NCI-H1417 (cell line): ENCODE data around the gene FRAT1.
A peak's percentile ranks its signal among the peaks of the same experiment; 100 is the strongest.
"Not testable (repeated sequence)": the region's sequence is repeated elsewhere in the genome, so short reads cannot be mapped to it uniquely, and the experiment has no call there.

Experiments
- DNase-seq, 3 experiments: peaks; one replicate each; lab custom pipeline; 2025; lab: John Stamatoyannopoulos, UW

The FRAT1 gene

GRCh38 chr10:97334370-97335175 is 15.5 kb downstream of the FRAT1 start, which contains the start of gene FRAT2:
FRAT2 (minus strand) TSS chr10:97334729; CDS start chr10:97334572, 157 bp downstream.
- peak; percentile 71 to 92 (median 88) for DNase-seq

DNA sequence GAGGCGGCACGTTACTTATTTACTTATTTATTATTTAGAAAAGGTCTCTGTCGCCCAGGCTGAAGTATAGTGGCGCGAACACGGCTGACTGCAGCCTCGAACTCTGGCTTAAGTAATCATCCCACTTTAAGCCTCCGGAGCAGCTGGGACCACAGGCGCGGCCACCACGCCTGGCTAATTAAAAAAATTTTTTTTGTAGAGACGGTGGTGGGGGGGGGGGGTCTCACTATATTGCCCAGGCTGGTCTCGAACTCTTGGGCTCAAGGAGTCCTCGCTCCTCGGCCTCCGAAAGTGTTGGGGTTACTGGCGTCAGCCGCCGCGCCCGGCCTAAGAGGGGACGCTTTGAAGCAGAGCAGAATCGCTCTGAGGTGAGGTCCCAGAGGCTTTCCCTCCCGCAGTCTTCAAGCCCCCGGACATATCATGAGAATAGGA is 16.1 kb downstream of the FRAT1 start:
- no peak for DNase-seq

DNA sequence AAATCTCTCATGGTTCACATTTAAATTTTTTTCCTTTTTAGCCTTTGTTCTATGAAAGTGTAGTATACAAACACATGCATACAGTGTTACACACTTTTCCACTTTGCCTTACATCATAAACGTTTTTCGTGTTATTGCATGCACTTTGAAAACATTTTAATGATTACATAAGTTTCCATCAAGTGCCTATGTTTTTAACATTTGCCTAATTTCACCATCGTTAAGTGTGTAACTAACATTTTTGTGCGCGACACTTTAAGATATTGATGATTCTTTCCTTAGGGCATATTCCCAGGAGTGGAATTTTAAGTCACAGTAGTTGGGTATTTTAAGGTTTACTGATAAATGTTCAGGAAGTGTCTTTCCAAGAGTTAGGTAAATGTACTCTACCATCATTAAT is 16.9 kb downstream of the FRAT1 start:
- DNase-seq, result peak in 1 of 3 experiments; percentile 5

DNA sequence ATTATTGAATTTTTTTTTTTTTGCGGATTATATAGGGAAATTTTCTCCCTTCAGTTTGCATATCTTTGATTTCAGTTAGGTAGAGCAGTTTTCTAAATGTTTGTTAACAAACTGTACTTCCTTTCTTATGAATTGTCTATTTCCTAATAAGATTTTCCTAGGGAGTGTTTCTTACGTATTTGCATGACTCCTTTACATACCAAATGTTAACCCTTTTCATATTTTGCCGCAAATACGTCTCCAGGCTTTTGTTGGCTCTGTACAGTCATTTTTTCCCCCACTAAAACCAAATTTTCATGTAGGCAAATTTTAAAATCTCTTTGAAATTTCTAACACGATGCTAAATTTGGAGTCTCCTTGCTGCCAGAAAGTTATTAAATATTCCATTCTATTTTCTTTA is 17.4 kb downstream of the FRAT1 start:
- DNase-seq, result peak in 1 of 3 experiments; percentile 27

DNA sequence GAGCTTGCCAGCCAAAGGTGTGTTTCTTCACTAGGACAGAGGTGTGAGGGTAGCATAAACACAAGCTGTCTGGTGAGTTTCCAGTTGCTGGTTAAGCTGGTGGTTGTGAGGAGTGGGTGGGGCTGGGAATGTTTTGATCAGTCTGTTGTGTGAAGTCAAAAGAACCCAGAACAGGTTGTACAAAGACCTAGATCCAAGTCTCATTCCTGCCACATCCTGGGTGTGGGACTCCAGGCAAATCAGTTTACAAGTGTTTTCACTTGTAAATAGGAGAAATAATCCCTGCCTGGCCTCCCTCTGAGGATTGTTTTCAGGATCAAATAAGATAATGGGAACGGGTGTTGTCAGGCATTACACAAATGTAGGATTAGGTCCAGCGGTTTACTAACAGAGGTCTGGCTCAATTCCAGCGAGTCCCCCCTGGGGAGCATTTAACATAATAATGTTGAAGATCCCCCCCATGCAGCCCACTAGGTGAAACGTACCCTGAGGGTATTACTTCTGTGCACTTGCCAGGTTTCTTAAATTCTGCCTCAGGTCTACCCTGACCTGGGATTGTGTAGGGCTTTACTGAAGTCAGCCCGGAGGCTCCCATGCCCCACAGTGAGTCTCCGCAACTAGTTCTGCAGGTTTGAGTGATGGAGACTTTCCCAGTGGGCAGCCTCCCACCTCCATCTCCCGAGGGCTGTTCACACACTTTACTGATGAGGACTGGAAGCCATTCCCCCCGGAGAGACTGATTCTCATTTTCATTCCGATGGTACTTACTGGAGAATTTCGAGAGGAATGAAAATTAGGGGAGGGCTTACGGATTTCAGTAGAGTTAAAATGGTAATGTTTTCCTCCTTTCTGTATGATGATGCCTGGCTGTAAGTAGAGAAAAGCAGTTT is 18.1 kb downstream of the FRAT1 start:
- DNase-seq, result peak in 2 of 3 experiments; percentile 55 to 81

GRCh38 chr10:97338041-97338440 is 19.0 kb downstream of the FRAT1 start:
- DNase-seq, result no peak

- no peak for DNase-seq
Observed at GRCh38 chr10:97341416-97341815, 22.3 kb downstream of the FRAT1 start.

DNA sequence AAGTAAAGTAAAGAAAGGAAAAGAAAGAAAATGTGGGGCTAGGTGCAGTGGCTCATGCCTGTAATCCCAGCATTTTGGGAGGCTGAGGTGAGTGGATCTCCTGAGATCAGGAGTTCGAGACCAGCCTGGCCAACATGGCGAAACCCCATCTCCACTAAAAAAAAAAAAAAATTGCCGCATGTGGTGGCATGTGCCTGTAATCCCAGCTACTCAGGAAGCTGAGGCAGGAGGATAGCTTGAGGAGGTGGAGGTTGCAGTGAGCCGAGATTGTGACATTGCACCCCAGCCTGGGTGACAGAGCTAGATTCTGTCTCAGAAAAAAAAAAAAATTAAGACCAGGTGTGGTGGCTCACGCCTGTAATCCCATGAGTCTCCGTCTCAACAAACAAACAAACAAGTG is 24.6 kb downstream of the FRAT1 start:
- DNase-seq, result not testable (repeated sequence)

DNA sequence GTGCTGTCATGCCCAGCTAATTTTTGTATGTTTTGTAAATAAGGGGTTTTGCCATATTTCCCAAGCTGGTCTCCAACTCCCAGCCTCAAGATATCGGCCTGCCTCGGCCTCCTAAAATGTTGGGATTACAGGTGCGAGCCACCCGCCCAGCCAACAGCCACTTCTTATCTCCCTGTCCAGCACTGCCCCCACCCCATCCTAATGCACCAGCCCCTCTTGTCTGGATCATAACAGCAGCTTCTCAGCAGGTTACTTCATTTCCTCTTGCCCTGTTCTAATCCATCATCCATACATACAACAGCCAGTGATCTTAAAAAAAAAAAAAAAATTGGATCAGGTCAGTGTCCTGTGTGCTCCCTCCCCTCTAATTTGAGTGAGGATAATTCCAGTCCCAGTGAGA is 28.2 kb downstream of the FRAT1 start:
- DNase-seq, result no peak

- no peak for DNase-seq
Observed at GRCh38 chr10:97349752-97350513, 30.9 kb downstream of the FRAT1 start.

- no peak for DNase-seq
Observed at GRCh38 chr10:97353945-97354344, 34.9 kb downstream of the FRAT1 start.

- DNase-seq, result peak in 1 of 3 experiments; percentile 13
Observed at GRCh38 chr10:97355571-97355975, 36.5 kb downstream of the FRAT1 start.

DNA sequence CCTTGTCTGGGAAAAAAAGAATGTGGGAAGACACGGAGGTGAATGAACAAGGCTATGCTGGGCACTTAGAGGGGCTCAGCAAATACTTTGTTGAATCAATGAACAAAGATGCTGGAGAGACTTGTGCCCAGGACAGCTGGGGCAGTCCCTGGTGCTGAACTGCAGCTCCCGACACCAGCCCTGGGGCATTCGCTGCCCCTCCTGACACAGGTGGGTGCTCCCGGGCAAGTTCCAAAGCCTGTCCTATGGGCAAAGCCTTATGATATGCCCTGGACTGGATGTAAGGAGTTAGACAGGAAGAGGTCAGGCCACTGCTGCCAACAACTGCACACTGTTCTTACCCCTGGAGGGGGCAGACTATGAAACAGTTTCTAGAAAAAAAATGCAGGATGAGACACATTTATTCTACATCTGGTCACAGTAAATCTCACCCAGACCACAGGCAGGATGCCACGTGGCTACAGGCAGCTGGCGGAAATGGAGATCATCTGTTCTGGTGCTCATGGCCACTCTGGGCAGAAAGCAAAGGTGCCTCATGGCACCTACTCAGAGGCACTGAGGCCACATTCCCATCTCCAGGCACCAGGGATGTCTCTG is 37.3 kb downstream of the FRAT1 start:
- DNase-seq, result no peak

GRCh38 chr10:97356918-97357317 is 37.8 kb downstream of the FRAT1 start:
- DNase-seq, result no peak

DNA sequence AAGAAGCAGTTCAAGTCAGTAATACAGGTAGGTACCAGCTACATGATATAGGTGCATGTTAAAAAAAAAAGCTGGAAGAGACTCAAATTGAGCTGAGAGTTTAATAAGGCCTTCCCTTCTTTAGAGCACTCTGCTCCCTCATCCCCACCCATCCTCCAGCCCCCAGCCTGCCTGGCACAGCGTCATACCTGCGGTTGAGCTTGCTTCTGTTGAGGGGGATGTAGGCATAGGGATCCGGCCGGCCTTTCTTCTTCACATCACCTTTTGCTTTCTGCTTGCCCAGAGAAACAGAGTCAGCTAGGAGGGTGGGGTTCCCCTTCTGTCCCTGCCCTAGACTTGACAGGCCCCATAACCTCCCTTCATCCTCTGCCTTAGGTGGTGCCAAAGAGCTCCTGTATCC is 39.3 kb downstream of the FRAT1 start:
- no peak for DNase-seq

DNA sequence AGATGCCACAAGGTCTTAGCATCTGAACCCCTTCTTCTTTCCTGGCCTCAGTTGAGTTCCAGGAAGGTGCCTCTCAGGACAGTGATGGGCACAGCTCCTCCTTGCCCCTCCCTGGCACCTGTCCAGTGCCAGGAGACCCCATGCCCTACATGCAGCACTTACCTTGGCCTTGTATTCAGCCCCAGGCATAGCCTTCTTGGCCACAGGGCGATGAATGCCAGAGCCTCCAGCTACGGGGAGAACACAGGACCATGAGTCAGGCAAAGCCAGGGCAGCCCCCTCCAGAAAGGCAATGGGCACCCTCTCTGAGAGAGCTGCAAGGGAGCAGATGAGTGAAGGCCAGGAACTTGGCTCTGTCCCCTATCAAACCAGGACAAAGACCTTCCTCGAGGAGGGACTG is 39.7 kb downstream of the FRAT1 start:
- no peak for DNase-seq

DNA sequence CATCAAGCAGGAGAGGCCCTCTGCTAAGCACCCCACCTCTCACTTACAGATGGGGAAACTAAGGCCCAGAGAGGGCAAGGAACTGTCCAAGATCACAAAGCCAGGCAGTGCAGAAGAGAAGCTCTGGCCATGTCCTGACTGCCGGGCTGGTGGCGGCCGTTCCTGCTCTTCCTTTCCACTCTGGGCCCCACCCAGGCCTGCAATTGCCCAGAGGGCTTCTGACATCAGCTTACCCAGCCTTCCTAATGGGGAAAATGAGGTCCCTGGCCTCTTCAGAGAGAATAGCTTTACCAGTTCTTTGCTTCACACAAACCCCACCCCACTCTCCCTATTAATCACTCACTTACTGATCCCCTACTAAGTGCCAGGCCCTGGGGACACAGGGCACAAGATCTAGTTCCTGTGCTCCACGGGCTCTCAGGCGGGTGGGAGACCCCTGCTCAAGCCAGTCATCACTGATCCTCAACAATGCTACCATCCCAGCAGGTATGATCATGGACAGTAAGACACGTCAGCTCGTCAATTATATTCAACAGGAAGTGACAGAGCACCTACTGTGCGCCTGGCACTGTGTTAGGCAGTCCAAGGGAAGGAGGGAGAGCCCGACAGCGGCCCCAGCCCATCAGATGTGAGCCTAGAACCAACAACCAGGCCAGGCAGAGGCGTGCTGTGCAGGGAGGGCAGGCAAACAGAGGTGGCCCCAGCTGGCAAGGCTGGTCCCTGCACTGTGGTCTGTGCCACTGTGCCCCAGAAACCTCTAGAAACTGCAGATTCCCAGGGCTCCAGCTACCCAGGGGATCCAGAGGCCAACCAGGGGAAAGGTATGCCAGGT is 41.9 kb downstream of the FRAT1 start:
- no peak for DNase-seq

GRCh38 chr10:97361537-97361901 is 42.4 kb downstream of the FRAT1 start:
- DNase-seq, result no peak

DNA sequence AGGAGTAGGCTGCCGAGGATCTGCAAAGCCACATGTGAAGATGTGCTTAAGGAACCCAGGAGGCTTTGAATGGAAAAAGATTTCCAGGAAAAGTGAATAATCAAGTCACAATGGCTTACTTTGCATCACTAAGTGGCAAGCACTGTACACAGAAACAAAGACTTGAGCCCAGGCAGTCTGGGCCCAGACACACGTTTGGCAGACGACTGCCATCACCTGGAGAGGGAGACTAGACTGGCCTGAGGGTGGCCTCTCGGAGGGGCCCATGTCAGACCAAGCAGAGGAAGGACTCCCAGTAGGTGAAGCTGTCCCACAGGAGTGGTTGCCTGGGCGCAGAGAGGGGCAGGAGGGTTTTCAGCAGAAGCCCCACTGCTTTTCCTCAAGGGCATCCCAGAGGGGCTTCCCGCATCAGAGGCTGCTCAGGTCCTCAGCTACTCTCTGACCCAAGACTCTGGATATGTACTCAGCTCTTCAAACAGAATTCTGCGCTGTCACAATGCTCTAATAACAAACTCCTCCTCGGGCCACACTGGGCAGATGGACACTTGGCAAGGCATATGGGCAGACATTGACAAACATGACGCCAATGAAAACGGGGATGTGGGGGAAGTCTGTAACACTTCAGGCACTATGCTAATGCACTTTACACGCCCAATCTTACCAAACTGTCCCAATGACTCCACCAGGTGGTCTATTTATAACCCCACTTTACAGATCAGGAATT is 43.4 kb downstream of the FRAT1 start:
- no peak for DNase-seq

- DNase-seq, result no peak
Observed at GRCh38 chr10:97363071-97363470, 44.0 kb downstream of the FRAT1 start.
